ENCODE measurements around the gene GPR149. TPM values are rescaled to one million over a fixed set of nuclear protein-coding genes. Genes with fewer than 3 reads are reported as not detected.
A peak's percentile ranks its signal among the peaks of the same experiment; 100 is the strongest.

GPR149 gene
- total and polyA plus RNA-seq, 10 of the 15 experiments (the other 5 are each of a cell fraction or from before 2014, with no cell fraction given): not detected

DNA sequence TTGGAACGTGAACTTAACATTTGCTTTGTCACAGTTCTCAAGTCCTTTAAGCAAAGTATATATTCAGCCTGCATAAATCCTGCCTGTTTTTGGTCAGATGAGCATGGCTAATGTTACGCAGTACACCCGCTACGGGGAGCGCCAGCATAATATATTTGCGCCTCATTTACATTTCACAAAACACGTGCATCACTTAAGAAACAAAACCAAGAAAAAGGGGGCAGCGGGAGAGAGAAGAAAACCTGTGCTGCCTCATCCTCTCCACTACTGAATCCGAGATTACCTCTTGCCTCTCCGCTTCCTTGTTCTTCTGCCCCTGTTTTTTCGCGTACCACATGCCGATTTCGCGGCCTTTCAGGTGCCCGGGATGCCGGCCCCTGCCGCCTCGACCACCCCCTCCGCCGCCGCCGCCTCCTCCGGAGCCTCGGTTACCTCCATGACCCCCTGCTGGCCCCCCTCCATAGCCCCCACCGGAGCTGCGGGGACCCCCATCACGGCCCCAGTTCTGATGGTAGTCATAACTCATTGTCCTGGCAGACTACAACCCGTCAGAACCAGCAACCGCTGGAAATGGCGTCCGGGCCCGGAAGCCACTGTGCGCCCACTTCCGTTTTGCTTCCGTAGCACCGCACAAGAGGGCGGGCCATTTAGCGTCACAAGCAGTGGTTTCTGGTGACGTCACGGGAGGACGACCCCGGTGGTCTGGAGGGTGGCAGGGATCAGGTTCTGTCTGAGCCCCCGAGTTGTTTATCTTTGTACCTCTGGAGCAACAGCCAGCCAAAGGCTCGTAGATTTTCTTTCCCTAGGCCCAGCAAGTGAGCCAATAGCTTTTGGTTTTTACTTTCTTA lies 105.9 kb downstream of the GPR149 start, which contains the start of gene DHX36:
Gene DHX36 (minus strand): TSS at position 597 of the 848 bp plus-strand sequence. CDS start 71 bp downstream, at position 526.
- WGBS (ENCODE audit: insufficient coverage, insufficient replicate concordance, low lambda C conversion rate, missing lambda C conversion rate): 2% methylated on average over 38 of the region's 45 CpGs
- ChIA-PET POLR2A (no interaction called here), SMC1A (ENCODE audit: uncharacterized antibody, unreplicated experiment) (interaction anchor here (0.6 to 1.1 kb wide), 2 partner anchors 7 to 13 kb away, joined by 3 to 6 read pairs; no protein-coding TSS in a partner anchor), CTCF (interaction anchor here (1.4 to 1.6 kb wide), 2 partner anchors 10 to 11 kb away, joined by 7 to 8 read pairs; no protein-coding TSS in a partner anchor), RAD21 (ENCODE audit: unreplicated experiment) (no interaction called here)
- H3K4me1 ChIP-seq (ENCODE audit: control insufficient read depth, insufficient read depth, low read length): peaks cover 3% of the 10 kb centered on the region
- intact Hi-C loops (cut with micrococcal nuclease; ENCODE audit: unreplicated experiment): no loop called here
- in situ Hi-C loops (cut with MboI): loop anchor here (10.0 kb wide), 1 partner anchor 1001 kb away; no protein-coding TSS in a partner anchor
- H3K9ac ChIP-seq (ENCODE audit: control insufficient read depth, insufficient read depth, low read length): peak within 1 kb of the TSS; percentile 66
- no peaks in the 10 kb centered on the region; a peak in 1 of 4 replicates for H3K36me3 ChIP-seq (ENCODE audit: control insufficient read depth in 2 of 2, insufficient read depth in 2 of 2, low read length in 1 of 2)
- peak within 1 kb of the TSS; percentile 63 for H3K27ac ChIP-seq (ENCODE audit: control insufficient read depth, insufficient read depth)
- TSS peak; percentile 76 for BruUV-seq (replicated peaks)
- DNase-seq (ENCODE audit: low read depth, low spot score) (peak; percentile 57), ATAC-seq (peak; percentile 90), FAIRE-seq (peak; percentile 78)
- H3K4me2 ChIP-seq (ENCODE audit: control insufficient read depth, insufficient read depth): peak within 1 kb of the TSS; percentile 12; the same call in 1 of the 2 replicates
- H3K27me3 ChIP-seq (replicated peaks in 1 of 2; ENCODE audit: control insufficient read depth in 2 of 2, insufficient read depth in 2 of 2, low read length in 1 of 2): no peaks in the 10 kb centered on the region
- peaks cover 48% of the 10 kb centered on the region for H3K79me2 ChIP-seq (ENCODE audit: control insufficient read depth, insufficient read depth, low read length)
- no peaks in the 10 kb centered on the region; the same call in 2 of the 3 replicates for H3K9me3 ChIP-seq (replicated peaks; ENCODE audit: control insufficient read depth, insufficient read depth, low read length)
- H3K4me3 ChIP-seq: peak within 1 kb of the TSS; percentile 92
- H4K20me1 ChIP-seq (ENCODE audit: control insufficient read depth, insufficient read depth): no peaks in the 10 kb centered on the region
- peak within 1 kb of the TSS; percentile 72 for H2AFZ ChIP-seq (ENCODE audit: control insufficient read depth, low read depth, low read length)
- TF ChIP-seq, protein P1, sequence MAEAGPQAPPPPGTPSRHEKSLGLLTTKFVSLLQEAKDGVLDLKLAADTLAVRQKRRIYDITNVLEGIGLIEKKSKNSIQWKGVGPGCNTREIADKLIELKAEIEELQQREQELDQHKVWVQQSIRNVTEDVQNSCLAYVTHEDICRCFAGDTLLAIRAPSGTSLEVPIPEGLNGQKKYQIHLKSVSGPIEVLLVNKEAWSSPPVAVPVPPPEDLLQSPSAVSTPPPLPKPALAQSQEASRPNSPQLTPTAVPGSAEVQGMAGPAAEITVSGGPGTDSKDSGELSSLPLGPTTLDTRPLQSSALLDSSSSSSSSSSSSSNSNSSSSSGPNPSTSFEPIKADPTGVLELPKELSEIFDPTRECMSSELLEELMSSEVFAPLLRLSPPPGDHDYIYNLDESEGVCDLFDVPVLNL (IDR thresholded peaks at IDR 0.05; ENCODE audit: low read depth, low read length): no peak
- TF ChIP-seq ZBED1 (IDR thresholded peaks at IDR 0.05; ENCODE audit: borderline replicate concordance): 0 out of 2 replicates have a peak, but pooled peaks have one; percentile 19
- no peak for TF ChIP-seq ZSCAN29 (IDR thresholded peaks at IDR 0.05)
- no peak for TF ChIP-seq ZNF207 (IDR thresholded peaks at IDR 0.05; ENCODE audit: borderline replicate concordance)
- TF ChIP-seq ZNF217 (IDR thresholded peaks at IDR 0.05): no peak
- TF ChIP-seq NRF1 (conservative IDR thresholded peaks at IDR 0.05; ENCODE audit: low read depth, low read length): no peak
- TF ChIP-seq, protein P2, sequence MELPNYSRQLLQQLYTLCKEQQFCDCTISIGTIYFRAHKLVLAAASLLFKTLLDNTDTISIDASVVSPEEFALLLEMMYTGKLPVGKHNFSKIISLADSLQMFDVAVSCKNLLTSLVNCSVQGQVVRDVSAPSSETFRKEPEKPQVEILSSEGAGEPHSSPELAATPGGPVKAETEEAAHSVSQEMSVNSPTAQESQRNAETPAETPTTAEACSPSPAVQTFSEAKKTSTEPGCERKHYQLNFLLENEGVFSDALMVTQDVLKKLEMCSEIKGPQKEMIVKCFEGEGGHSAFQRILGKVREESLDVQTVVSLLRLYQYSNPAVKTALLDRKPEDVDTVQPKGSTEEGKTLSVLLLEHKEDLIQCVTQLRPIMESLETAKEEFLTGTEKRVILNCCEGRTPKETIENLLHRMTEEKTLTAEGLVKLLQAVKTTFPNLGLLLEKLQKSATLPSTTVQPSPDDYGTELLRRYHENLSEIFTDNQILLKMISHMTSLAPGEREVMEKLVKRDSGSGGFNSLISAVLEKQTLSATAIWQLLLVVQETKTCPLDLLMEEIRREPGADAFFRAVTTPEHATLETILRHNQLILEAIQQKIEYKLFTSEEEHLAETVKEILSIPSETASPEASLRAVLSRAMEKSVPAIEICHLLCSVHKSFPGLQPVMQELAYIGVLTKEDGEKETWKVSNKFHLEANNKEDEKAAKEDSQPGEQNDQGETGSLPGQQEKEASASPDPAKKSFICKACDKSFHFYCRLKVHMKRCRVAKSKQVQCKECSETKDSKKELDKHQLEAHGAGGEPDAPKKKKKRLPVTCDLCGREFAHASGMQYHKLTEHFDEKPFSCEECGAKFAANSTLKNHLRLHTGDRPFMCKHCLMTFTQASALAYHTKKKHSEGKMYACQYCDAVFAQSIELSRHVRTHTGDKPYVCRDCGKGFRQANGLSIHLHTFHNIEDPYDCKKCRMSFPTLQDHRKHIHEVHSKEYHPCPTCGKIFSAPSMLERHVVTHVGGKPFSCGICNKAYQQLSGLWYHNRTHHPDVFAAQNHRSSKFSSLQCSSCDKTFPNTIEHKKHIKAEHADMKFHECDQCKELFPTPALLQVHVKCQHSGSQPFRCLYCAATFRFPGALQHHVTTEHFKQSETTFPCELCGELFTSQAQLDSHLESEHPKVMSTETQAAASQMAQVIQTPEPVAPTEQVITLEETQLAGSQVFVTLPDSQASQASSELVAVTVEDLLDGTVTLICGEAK (IDR thresholded peaks at IDR 0.05; ENCODE audit: borderline replicate concordance): peak; percentile 91
- TF ChIP-seq ESRRA (IDR thresholded peaks at IDR 0.05; ENCODE audit: low read length): no peak
- no peak; the same call in 1 of the 2 replicates for TF ChIP-seq RAD51 (IDR thresholded peaks at IDR 0.05)
- peak in 1 of 2 experiments; percentile 56; a peak in 2 of 3 replicates for TF ChIP-seq EGR1 (IDR thresholded peaks at IDR 0.05; ENCODE audit: borderline replicate concordance in 1 of 2, low read depth in 2 of 2, low read length in 2 of 2)
- TF ChIP-seq WRNIP1 (IDR thresholded peaks at IDR 0.05; ENCODE audit: borderline replicate concordance, low read depth, low read length): no peak
- TF ChIP-seq SMAD5 (IDR thresholded peaks at IDR 0.05; ENCODE audit: low read depth): peak; percentile 76
